Nasal cavity respiratory epithelium epithelial cell of viscerocranial mucosa (primary cell): ENCODE results near the gene PPP1R12C. TPM values are rescaled to one million over a fixed set of nuclear protein-coding genes. Genes with fewer than 3 reads are reported as not detected.

Source experiments
- total RNA-seq: library from RNA; depleted of rRNA; stranded (reverse); fragments of >200 nt; gene quantifications from 2 replicates; pipeline ENCODE4 v1.2.3, GENCODE V29; 2014

Gene PPP1R12C
- 23.9 and 28.3 TPM in 2 replicates for total RNA-seq

GRCh38 chr19:55116859-55117662, at the start of gene PPP1R12C:
Gene PPP1R12C (minus strand): TSS chr19:55117637. CDS start chr19:55117543, 94 bp downstream.

GRCh38 chr19:55166530-55167268, 49.3 kb upstream of the PPP1R12C start, which contains the start of gene DNAAF3:
Gene DNAAF3 (minus strand): TSS chr19:55166613. CDS start chr19:55166413, 200 bp downstream.

GRCh38 chr19:55157064-55157908, 39.8 kb upstream of the PPP1R12C start, which contains the start of gene TNNI3:
Gene TNNI3 (minus strand): TSS chr19:55157732. CDS start chr19:55157589, 143 bp downstream.

GRCh38 chr19:55149078-55150003, 31.9 kb upstream of the PPP1R12C start, which contains the start of gene TNNT1:
Gene TNNT1 (minus strand): TSS chr19:55149206. CDS start chr19:55147157, 2,049 bp downstream.

GRCh38 chr19:55075371-55075998, 42.0 kb downstream of the PPP1R12C start, which contains the start of gene EPS8L1:
Gene EPS8L1 (plus strand): TSS chr19:55075869. CDS start chr19:55076445, 576 bp downstream.

GRCh38 chr19:55062735-55063491, 54.5 kb downstream of the PPP1R12C start, which contains the start of gene RDH13:
Gene RDH13 (minus strand): TSS chr19:55063148. CDS start chr19:55063032, 116 bp downstream.

Other genes with a start within 250 kb of the PPP1R12C start
- not detected in 2 replicates for gene FCAR, start 243.4 kb downstream of the PPP1R12C start, total RNA-seq
- not detected in 2 replicates for gene NCR1, start 211.5 kb downstream of the PPP1R12C start, total RNA-seq
- gene NLRP7, start 170.1 kb downstream of the PPP1R12C start, total RNA-seq, result under 0.01 TPM in 1 of 2 replicates, not detected in the other
- 10.3 and 16.2 TPM in 2 replicates for gene NLRP2, start 151.3 kb downstream of the PPP1R12C start, total RNA-seq
- gene GP6, start 79.4 kb downstream of the PPP1R12C start, total RNA-seq, result 0.07 TPM in 1 of 2 replicates, not detected in the other
- 33.3 and 35.5 TPM in 2 replicates for gene RDH13, start 54.5 kb downstream of the PPP1R12C start, total RNA-seq
- 96.7 and 104 TPM in 2 replicates for gene EPS8L1, start 41.8 kb downstream of the PPP1R12C start, total RNA-seq
- gene TNNT1, start 31.6 kb upstream of the PPP1R12C start, total RNA-seq, result 23.2 and 27.6 TPM in 2 replicates
- gene TNNI3, start 40.1 kb upstream of the PPP1R12C start, total RNA-seq, result 0.21 and 0.34 TPM in 2 replicates
- 0.34 and 0.43 TPM in 2 replicates for gene DNAAF3, start 49.0 kb upstream of the PPP1R12C start, total RNA-seq
- gene SYT5, start 62.7 kb upstream of the PPP1R12C start, total RNA-seq, result not detected in 2 replicates
- 0.68 and 1.00 TPM in 2 replicates for gene PTPRH, start 91.9 kb upstream of the PPP1R12C start, total RNA-seq
- gene TMEM86B, start 111.1 kb upstream of the PPP1R12C start, total RNA-seq, result 0.68 and 2.0 TPM in 2 replicates
- 24.9 and 64.2 TPM in 2 replicates for gene PPP6R1, start 141.4 kb upstream of the PPP1R12C start, total RNA-seq
- gene HSPBP1, start 162.5 kb upstream of the PPP1R12C start, total RNA-seq, result 32.8 and 33.6 TPM in 2 replicates
- 0.34 and 0.43 TPM in 2 replicates for gene BRSK1, start 166.4 kb upstream of the PPP1R12C start, total RNA-seq
- gene TMEM150B, start 207.7 kb upstream of the PPP1R12C start, total RNA-seq, result not detected in 2 replicates
- 6.1 and 6.2 TPM in 2 replicates for gene KMT5C, start 222.2 kb upstream of the PPP1R12C start, total RNA-seq
- gene COX6B2, start 237.1 kb upstream of the PPP1R12C start, total RNA-seq, result 0.34 and 0.43 TPM in 2 replicates
- not detected in 2 replicates for gene GARIN5B, start 245.6 kb upstream of the PPP1R12C start, total RNA-seq